Thymus (tissue), 14 donors: ENCODE results near the gene SAPCD1. TPM values are rescaled to one million over a fixed set of nuclear protein-coding genes. Genes with fewer than 3 reads are reported as not detected.
A peak's percentile ranks its signal among the peaks of the same experiment; 100 is the strongest.

Experiments used
- DNase-seq, 9 donors: peaks; one replicate each; pipeline ENCODE4 v3.0.0-alpha.2; 2013; ENCODE audit warnings: low spot score in 9 of 9, low read depth in 6 of 9, missing footprints in 1 of 9
- H3K27ac ChIP-seq, 2 donors: one replicate each; pipeline ENCODE4 v1.5.1; 2013; ENCODE audit warnings: control low read depth in 1 of 2, low read depth in 1 of 2, low read length in 1 of 2, mild to moderate bottlenecking in 1 of 2, moderate library complexity in 1 of 2
- H3K27me3 ChIP-seq, 2 donors: one replicate each; pipeline ENCODE4 v1.5.1; 2013; ENCODE audit warnings: low read length in 1 of 2; ENCODE audit not compliant: control insufficient read depth in 2 of 2, insufficient read depth in 1 of 2
- H3K36me3 ChIP-seq, 2 donors: one replicate each; pipeline ENCODE4 v1.5.1; 2013; ENCODE audit warnings: low read length in 1 of 2, mild to moderate bottlenecking in 1 of 2, moderate library complexity in 1 of 2; ENCODE audit not compliant: control insufficient read depth in 2 of 2, insufficient read depth in 2 of 2
- H3K4me1 ChIP-seq, 2 donors: one replicate each; pipeline ENCODE4 v1.5.1; 2013; ENCODE audit warnings: low read length in 2 of 2; ENCODE audit not compliant: control insufficient read depth in 2 of 2, insufficient read depth in 2 of 2
- H3K4me3 ChIP-seq, 2 donors: one replicate each; pipeline ENCODE4 v1.5.1; 2013; ENCODE audit warnings: low read length in 2 of 2, control low read depth in 1 of 2, mild to moderate bottlenecking in 1 of 2
- H3K9me3 ChIP-seq, 2 donors: one replicate each; pipeline ENCODE4 v1.5.1; 2013; ENCODE audit warnings: low read length in 1 of 2, mild to moderate bottlenecking in 1 of 2; ENCODE audit not compliant: control insufficient read depth in 2 of 2, insufficient read depth in 1 of 2
- WGBS: extraction: QIAGEN DNeasy Blood & Tissue Kit; methylation state at CpG from one replicate; pipeline ENCODE4 v1.1.7; 2013; 5-methylcytosine and 5-hydroxymethylcytosine counted together
- long read RNA-seq, 10 donors: transcript quantifications; one replicate each; lab custom pipeline, GENCODE V29; 2026
- polyA plus RNA-seq: library from polyadenylated mRNA; stranded (reverse); fragments of 200-250 nt; gene quantifications from one replicate; pipeline ENCODE4 v1.2.3, GENCODE V29; 2013
- total RNA-seq: library from RNA; stranded (reverse); fragments of 120-200 nt; gene quantifications from one replicate; pipeline ENCODE4 v1.2.4, GENCODE V29; 2013
- donor health status: healthy.

SAPCD1 gene
- total RNA-seq (1.2 TPM), polyA plus RNA-seq (9.7 TPM)
- long read RNA-seq, donor 1, result 0 reads
- long read RNA-seq, donor 2, result 0 reads
- long read RNA-seq, donor 3, partial matches to known transcripts, result 0 of 2 reads
- long read RNA-seq, donor 3, other reads (novel, unspliced or antisense), result 0 of 2 reads
- long read RNA-seq, donor 4, partial matches to known transcripts, result 0 of 2 reads
- long read RNA-seq, donor 4, other reads (novel, unspliced or antisense), result 0 of 2 reads
- long read RNA-seq, donor 5, result 0 reads
- long read RNA-seq, donor 6, partial matches to known transcripts, result 0 of 2 reads
- long read RNA-seq, donor 6, other reads (novel, unspliced or antisense), result 0 of 2 reads
- long read RNA-seq, donor 7, result 0 reads
- long read RNA-seq, donor 8, result 0 reads
- long read RNA-seq, donor 9, partial matches to known transcripts, result 0 of 1 reads
- long read RNA-seq, donor 9, other reads (novel, unspliced or antisense), result 0 of 1 reads
- long read RNA-seq, donor 10, result 0 reads

GRCh38 chr6:31762356-31762755 is at the start of gene SAPCD1:
Gene SAPCD1 (plus strand): TSS chr6:31762656. CDS start chr6:31763055, 399 bp downstream.
- Histone ChIP-seq H3K4me3 (no peak within 1 kb of the TSS), H3K27me3 (peaks cover 0 to 15% of the 10 kb centered on the region in 2 donors), H3K36me3 (peaks cover 25 to 52% of the 10 kb centered on the region in 2 donors), H3K27ac (no peak within 1 kb of the TSS), H3K4me1 (peaks cover 0 to 12% of the 10 kb centered on the region in 2 donors), H3K9me3 (no peaks in the 10 kb centered on the region)
- WGBS, result 92% methylated on average over 4 of the region's 4 CpGs
- DNase-seq, result no peak

GRCh38 chr6:31713465-31713864 is 49.0 kb upstream of the SAPCD1 start:
- no peak for DNase-seq
- H3K4me3 ChIP-seq, result no peak overlapping the region
- H3K9me3 ChIP-seq, result no peaks in the 10 kb centered on the region
- WGBS, result 92% methylated on average over 4 of the region's 4 CpGs
- H3K27ac ChIP-seq, result peak overlapping the region; percentile 50 to 78
- H3K4me1 ChIP-seq, result peaks cover 8 to 48% of the 10 kb centered on the region in 2 donors
- H3K27me3 ChIP-seq, result no peaks in the 10 kb centered on the region
- no peaks in the 10 kb centered on the region for H3K36me3 ChIP-seq

- Histone ChIP-seq H3K4me1 (peaks cover 8 to 48% of the 10 kb centered on the region in 2 donors), H3K27me3 (no peaks in the 10 kb centered on the region), H3K9me3 (no peaks in the 10 kb centered on the region), H3K27ac (peak overlapping the region; percentile 50 to 78), H3K4me3 (no peak overlapping the region), H3K36me3 (no peaks in the 10 kb centered on the region)
- WGBS, result 29% methylated on average over 5 of the region's 5 CpGs
- peak in 4 of 9 donors; percentile 34 to 77 (median 52) for DNase-seq
Measured at GRCh38 chr6:31713991-31714684, 48.3 kb upstream of the SAPCD1 start.

- Histone ChIP-seq H3K27ac (peak within 1 kb of the TSS in 1 of 2 donors; percentile 78), H3K9me3 (no peaks in the 10 kb centered on the region), H3K4me3 (no peak within 1 kb of the TSS), H3K27me3 (no peaks in the 10 kb centered on the region), H3K4me1 (peaks cover 8 to 46% of the 10 kb centered on the region in 2 donors), H3K36me3 (no peaks in the 10 kb centered on the region)
- DNase-seq, result no peak
- WGBS, result 92% methylated on average over 16 of the region's 16 CpGs
Measured at GRCh38 chr6:31715022-31715958, 47.2 kb upstream of the SAPCD1 start, which contains the start of gene LY6G6D. Gene LY6G6D (plus strand): TSS chr6:31715348. CDS start chr6:31715356, 8 bp downstream.

- H3K9me3 ChIP-seq, result no peaks in the 10 kb centered on the region
- DNase-seq, result no peak
- peaks cover 8 to 30% of the 10 kb centered on the region in 2 donors for H3K4me1 ChIP-seq
- H3K36me3 ChIP-seq, result no peaks in the 10 kb centered on the region
- H3K27me3 ChIP-seq, result no peaks in the 10 kb centered on the region
- WGBS, result 97% methylated on average over 10 of the region's 10 CpGs
- H3K4me3 ChIP-seq, result no peak overlapping the region
- H3K27ac ChIP-seq, result no peak overlapping the region
Measured at GRCh38 chr6:31717499-31718222, 44.8 kb upstream of the SAPCD1 start.

- H3K27me3 ChIP-seq, result no peaks in the 10 kb centered on the region
- WGBS, result 94% methylated on average over 1 of the region's 1 CpG
- H3K36me3 ChIP-seq, result no peaks in the 10 kb centered on the region
- H3K4me3 ChIP-seq, result no peak overlapping the region
- H3K27ac ChIP-seq, result no peak overlapping the region
- H3K9me3 ChIP-seq, result no peaks in the 10 kb centered on the region
- H3K4me1 ChIP-seq, result peaks cover 8 to 30% of the 10 kb centered on the region in 2 donors
- DNase-seq, result no peak
Measured at GRCh38 chr6:31718265-31718664, 44.2 kb upstream of the SAPCD1 start.

- DNase-seq, result no peak
- no peak overlapping the region for H3K4me3 ChIP-seq
- no peak overlapping the region for H3K27ac ChIP-seq
- H3K36me3 ChIP-seq, result peaks cover 0 to under 1% of the 10 kb centered on the region in 2 donors
- H3K4me1 ChIP-seq, result peaks cover 7 to 30% of the 10 kb centered on the region in 2 donors
- 93% methylated on average over 6 of the region's 6 CpGs for WGBS
- no peaks in the 10 kb centered on the region for H3K27me3 ChIP-seq
- H3K9me3 ChIP-seq, result no peaks in the 10 kb centered on the region
Measured at GRCh38 chr6:31719001-31719400, 43.5 kb upstream of the SAPCD1 start.

- Histone ChIP-seq H3K27ac (no peak overlapping the region), H3K4me3 (no peak overlapping the region), H3K36me3 (peaks cover 0 to 5% of the 10 kb centered on the region in 2 donors), H3K27me3 (no peaks in the 10 kb centered on the region), H3K9me3 (no peaks in the 10 kb centered on the region), H3K4me1 (peaks cover 3 to 23% of the 10 kb centered on the region in 2 donors)
- DNase-seq, result no peak
- WGBS, result 98% methylated on average over 5 of the region's 5 CpGs
Measured at GRCh38 chr6:31720196-31720770, 42.2 kb upstream of the SAPCD1 start.
